Epithelial cell of proximal tubule (primary cell): ENCODE data around the gene NAA10. TPM values are rescaled to one million over a fixed set of nuclear protein-coding genes. Genes with fewer than 3 reads are reported as not detected.

ENCODE experiments used
- DNase-seq: peaks from one replicate; pipeline ENCODE4 v3.0.0-alpha.2; 2011; ENCODE audit warnings: low read depth
- H3K4me3 ChIP-seq: 2 replicates; pipeline ENCODE4 v1.5.1; 2011; ENCODE audit warnings: low read depth, mild to moderate bottlenecking, low read length
- CTCF ChIP-seq: conservative IDR thresholded peaks from 2 replicates; pipeline ENCODE4 v1.5.1; 2012; ENCODE audit warnings: low read depth, mild to moderate bottlenecking, low read length
- total RNA-seq: library from RNA; depleted of rRNA; stranded (reverse); fragments of >200 nt; gene quantifications from 2 replicates; pipeline ENCODE4 v1.2.3, GENCODE V29; 2015

Gene NAA10
- total RNA-seq, 1 donor from 2014 or later: 88.0 TPM

GRCh38 chrX:153886915-153887314 lies 47.9 kb downstream of the NAA10 start:
- DNase-seq: peak; percentile 2
- no peak for TF ChIP-seq CTCF
- no peak overlapping the region for H3K4me3 ChIP-seq

- H3K4me3 ChIP-seq: peak within 1 kb of the TSS; percentile 37
- no peak for DNase-seq
- TF ChIP-seq CTCF: no peak
These were observed 48.6 kb downstream of the NAA10 start, which contains the start of gene L1CAM for GRCh38 chrX:153885968-153886903. TSS of gene L1CAM (minus strand) at chrX:153886173. CDS start at chrX:153875836, 10,337 bp downstream.

GRCh38 chrX:153885208-153885787 lies 49.5 kb downstream of the NAA10 start:
- H3K4me3 ChIP-seq: peak overlapping the region; percentile 37

GRCh38 chrX:153884590-153884989 lies 50.2 kb downstream of the NAA10 start:
- H3K4me3 ChIP-seq: no peak overlapping the region
- peak; percentile 42 for TF ChIP-seq CTCF
- DNase-seq: no peak

More at GRCh38 chrX:153885208-153885787, 49.5 kb downstream of the NAA10 start:
- DNase-seq: no peak
- no peak for TF ChIP-seq CTCF

- no peak for TF ChIP-seq CTCF
- DNase-seq: no peak
- no peak overlapping the region for H3K4me3 ChIP-seq
These were observed 50.7 kb downstream of the NAA10 start for GRCh38 chrX:153884136-153884535.

- no peak for TF ChIP-seq CTCF
- DNase-seq: no peak
- no peak overlapping the region for H3K4me3 ChIP-seq
These were observed 51.5 kb downstream of the NAA10 start for GRCh38 chrX:153883163-153883843.
